CD14-positive monocyte (primary cell): ENCODE results near the gene FOXP1. TPM values are rescaled to one million over a fixed set of nuclear protein-coding genes. Genes with fewer than 3 reads are reported as not detected.

Source experiments
- DNase-seq, 3 donors: peaks; one replicate each; pipeline ENCODE4 v3.0.0-alpha.2; 2011 to 2022
- H2AFZ ChIP-seq: 2 replicates; pipeline ENCODE4 v1.6.0; 2012; ENCODE audit warnings: mild to moderate bottlenecking, low read depth, low read length, inconsistent platforms; ENCODE audit not compliant: insufficient read depth, poor library complexity, severe bottlenecking
- H3K27ac ChIP-seq, 2 donors: 1 replicate in 1 of 2; 2 replicates in 1 of 2; pipeline ENCODE4 v1.5.1; 2012 to 2013; ENCODE audit warnings: low read length in 2 of 2, control low read depth in 1 of 2, inconsistent platforms in 1 of 2, low read depth in 1 of 2, mild to moderate bottlenecking in 1 of 2
- H3K27me3 ChIP-seq, 2 donors: one replicate each; pipeline versions ENCODE4 v1.6.0 to v1.6.1; 2011 to 2013; ENCODE audit warnings: low read length in 2 of 2; ENCODE audit not compliant: control insufficient read depth in 2 of 2, insufficient read depth in 2 of 2
- H3K36me3 ChIP-seq, 2 donors: replicated peaks in 1 of 2; 1 replicate in 1 of 2; 2 replicates in 1 of 2; pipeline versions ENCODE4 v1.5.1 to v1.6.1; 2012 to 2013; ENCODE audit warnings: low read length in 2 of 2, control low read depth in 1 of 2, inconsistent platforms in 1 of 2, mild to moderate bottlenecking in 1 of 2; ENCODE audit not compliant: insufficient read depth in 2 of 2, control insufficient read depth in 1 of 2
- H3K4me1 ChIP-seq, 2 donors: 1 replicate in 1 of 2; 2 replicates in 1 of 2; pipeline versions ENCODE4 v1.5.1 to v1.6.1; 2012 to 2013; ENCODE audit warnings: low read length in 2 of 2, control low read depth in 1 of 2, inconsistent platforms in 1 of 2, mild to moderate bottlenecking in 1 of 2, moderate library complexity in 1 of 2; ENCODE audit not compliant: insufficient read depth in 2 of 2, control insufficient read depth in 1 of 2
- H3K4me2 ChIP-seq: replicated peaks from 2 replicates; pipeline ENCODE3; 2012; ENCODE audit warnings: low read length, moderate library complexity, mild to moderate bottlenecking; ENCODE audit not compliant: poor library complexity, severe bottlenecking; ENCODE audit errors: extremely low read depth
- H3K4me3 ChIP-seq, 3 experiments: fragments of 200-600 bp in 1 of 3; sonication (generic) in 1 of 3; replicated peaks in 1 of 3; 1 replicate in 2 of 3; 2 replicates in 1 of 3; pipeline ENCODE4 v1.5.1; 2011 to 2013; ENCODE audit warnings: low read length in 3 of 3, mild to moderate bottlenecking in 3 of 3, control low read depth in 2 of 3, low read depth in 2 of 3, inconsistent platforms in 1 of 3, moderate library complexity in 1 of 3
- H3K79me2 ChIP-seq: 2 replicates; pipeline ENCODE4 v1.6.0; 2012; ENCODE audit warnings: mild to moderate bottlenecking, control low read depth, inconsistent platforms, low read length, moderate library complexity; ENCODE audit not compliant: insufficient read depth
- H3K9ac ChIP-seq: 2 replicates; pipeline ENCODE4 v1.6.0; 2017; ENCODE audit warnings: low read length, mild to moderate bottlenecking; ENCODE audit not compliant: insufficient read depth, poor library complexity, severe bottlenecking
- H3K9me3 ChIP-seq, 2 donors: replicated peaks in 1 of 2; 1 replicate in 1 of 2; 2 replicates in 1 of 2; pipeline versions ENCODE4 v1.5.1 to v1.6.1; 2012 to 2013; ENCODE audit warnings: low read length in 2 of 2, control low read depth in 1 of 2; ENCODE audit not compliant: control insufficient read depth in 1 of 2, insufficient read depth in 1 of 2
- H4K20me1 ChIP-seq: 2 replicates; pipeline ENCODE4 v1.6.0; 2012; ENCODE audit warnings: mild to moderate bottlenecking, low read length, control low read depth, moderate library complexity; ENCODE audit not compliant: insufficient read depth
- H3K27ac Mint-ChIP-seq, 7 donors: one replicate each; pipeline ENCODE4 v1.8.0; 2020; ENCODE audit warnings: mild to moderate bottlenecking in 7 of 7, mixed read lengths in 7 of 7, moderate library complexity in 6 of 7, inconsistent platforms in 2 of 7
- H3K27me3 Mint-ChIP-seq, 3 donors: one replicate each; pipeline ENCODE4 v1.8.0; 2021 to 2022; ENCODE audit warnings: low read depth in 3 of 3, mild to moderate bottlenecking in 3 of 3, mixed read lengths in 3 of 3, moderate library complexity in 3 of 3, inconsistent platforms in 1 of 3
- H3K36me3 Mint-ChIP-seq, 2 donors: one replicate each; pipeline ENCODE4 v1.8.0; 2020; ENCODE audit warnings: mixed read lengths in 2 of 2, inconsistent platforms in 1 of 2, mild to moderate bottlenecking in 1 of 2
- H3K4me1 Mint-ChIP-seq: one replicate; pipeline ENCODE4 v1.8.0; 2020; ENCODE audit warnings: mild to moderate bottlenecking, mixed read lengths
- H3K4me3 Mint-ChIP-seq, 2 donors: one replicate each; pipeline ENCODE4 v1.8.0; 2020; ENCODE audit warnings: mild to moderate bottlenecking in 2 of 2, mixed read lengths in 2 of 2, moderate library complexity in 1 of 2
- H3K9me3 Mint-ChIP-seq, 7 donors: one replicate each; pipeline ENCODE4 v1.8.0; 2020 to 2022; ENCODE audit warnings: mixed read lengths in 7 of 7, mild to moderate bottlenecking in 6 of 7, moderate library complexity in 6 of 7, inconsistent platforms in 2 of 7
- WGBS: methylation state at CpG from one replicate; pipeline ENCODE4 v1.1.5; 2013; ENCODE audit warnings: missing lambda C conversion rate; ENCODE audit not compliant: insufficient coverage; 5-methylcytosine and 5-hydroxymethylcytosine counted together
- intact Hi-C, 2 donors: fragments of 100-400 bp; cut with micrococcal nuclease; formaldehyde crosslinking; loops; one replicate each; pipeline versions ENCODE4 v1.15.0 to v1.15.1; 2023
- polyA plus RNA-seq, 3 donors: library from polyadenylated mRNA; depleted of rRNA in 1 of 3; unstranded in 2 of 3; stranded (reverse) in 1 of 3; fragments of 300-500 nt in 2 of 3; fragments of >200 nt in 1 of 3; fragmentation: Illumina TruSeq in 2 of 3; gene quantifications; 1 replicate in 2 of 3; 2 replicates in 1 of 3; pipeline ENCODE4 v1.2.3, GENCODE V29; 2012 to 2021
- TF ChIP-seq, protein P1 (sequence below): fragments of 200-600 bp; IDR thresholded peaks from one replicate; pipeline ENCODE4 v1.8.0; 2022; ENCODE audit warnings: antibody characterized with exemption, mild to moderate bottlenecking

FOXP1 gene
- polyA plus RNA-seq, 3 donors, result 25.7 to 42.6 (median 27.8) TPM

- no peak for DNase-seq
- peaks cover 29 to 92% of the 10 kb centered on the region in 2 donors for H3K36me3 ChIP-seq
- H3K27me3 ChIP-seq, result no peaks in the 10 kb centered on the region
- no CpG with 5 or more reads among the region's 1 CpG for WGBS
- no peaks in the 10 kb centered on the region for H3K79me2 ChIP-seq
- Mint-ChIP-seq H3K9me3 (no peaks in the 10 kb centered on the region), H3K36me3 (peaks cover 65 to 79% of the 10 kb centered on the region in 2 donors), H3K27me3 (peaks cover 0 to 2% (median 0%) of the 10 kb centered on the region in 3 donors), H3K4me3 (no peak overlapping the region), H3K4me1 (peaks cover 20% of the 10 kb centered on the region), H3K27ac (peak overlapping the region in 5 of 7 donors; percentile 17 to 74 (median 59))
- H2AFZ ChIP-seq, result no peak overlapping the region
- TF ChIP-seq, protein P1, sequence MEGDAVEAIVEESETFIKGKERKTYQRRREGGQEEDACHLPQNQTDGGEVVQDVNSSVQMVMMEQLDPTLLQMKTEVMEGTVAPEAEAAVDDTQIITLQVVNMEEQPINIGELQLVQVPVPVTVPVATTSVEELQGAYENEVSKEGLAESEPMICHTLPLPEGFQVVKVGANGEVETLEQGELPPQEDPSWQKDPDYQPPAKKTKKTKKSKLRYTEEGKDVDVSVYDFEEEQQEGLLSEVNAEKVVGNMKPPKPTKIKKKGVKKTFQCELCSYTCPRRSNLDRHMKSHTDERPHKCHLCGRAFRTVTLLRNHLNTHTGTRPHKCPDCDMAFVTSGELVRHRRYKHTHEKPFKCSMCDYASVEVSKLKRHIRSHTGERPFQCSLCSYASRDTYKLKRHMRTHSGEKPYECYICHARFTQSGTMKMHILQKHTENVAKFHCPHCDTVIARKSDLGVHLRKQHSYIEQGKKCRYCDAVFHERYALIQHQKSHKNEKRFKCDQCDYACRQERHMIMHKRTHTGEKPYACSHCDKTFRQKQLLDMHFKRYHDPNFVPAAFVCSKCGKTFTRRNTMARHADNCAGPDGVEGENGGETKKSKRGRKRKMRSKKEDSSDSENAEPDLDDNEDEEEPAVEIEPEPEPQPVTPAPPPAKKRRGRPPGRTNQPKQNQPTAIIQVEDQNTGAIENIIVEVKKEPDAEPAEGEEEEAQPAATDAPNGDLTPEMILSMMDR, result no peak
- H3K4me1 ChIP-seq, result no peaks in the 10 kb centered on the region
- intact Hi-C loops, result no loop called here
- peaks cover 43% of the 10 kb centered on the region for H4K20me1 ChIP-seq
- H3K4me3 ChIP-seq, result no peak overlapping the region
- peak overlapping the region in 1 of 2 donors; percentile 23 for H3K27ac ChIP-seq
- H3K4me2 ChIP-seq, result no peak overlapping the region
- no peak overlapping the region for H3K9ac ChIP-seq
- no peaks in the 10 kb centered on the region for H3K9me3 ChIP-seq
These were observed 537.6 kb downstream of the FOXP1 start for GRCh38 chr3:71045917-71046282.

- H3K79me2 ChIP-seq, result no peaks in the 10 kb centered on the region
- H3K36me3 Mint-ChIP-seq, result peaks cover 66 to 81% of the 10 kb centered on the region in 2 donors
These were observed 538.2 kb downstream of the FOXP1 start for GRCh38 chr3:71045212-71045916.

More at GRCh38 chr3:71045212-71045916, 538.2 kb downstream of the FOXP1 start:
- Histone ChIP-seq H3K9ac (no peak overlapping the region), H3K4me2 (no peak overlapping the region), H3K4me3 (no peak overlapping the region), H3K9me3 (no peaks in the 10 kb centered on the region), H3K4me1 (no peaks in the 10 kb centered on the region), H3K27ac (peak overlapping the region in 1 of 2 donors; percentile 23), H3K36me3 (peaks cover 34 to 92% of the 10 kb centered on the region in 2 donors), H2AFZ (no peak overlapping the region), H3K27me3 (no peaks in the 10 kb centered on the region), H4K20me1 (peaks cover 42% of the 10 kb centered on the region)
- Mint-ChIP-seq H3K4me1 (peaks cover 16% of the 10 kb centered on the region), H3K27ac (peak overlapping the region in 3 of 7 donors; percentile 17 to 50 (median 22)), H3K27me3 (peaks cover 0 to 2% (median 0%) of the 10 kb centered on the region in 3 donors), H3K4me3 (no peak overlapping the region), H3K9me3 (no peaks in the 10 kb centered on the region)
- TF ChIP-seq, protein P1, result no peak
- DNase-seq, result no peak
- WGBS, result no CpG with 5 or more reads among the region's 5 CpGs
- intact Hi-C loops, result no loop called here
